OCI-LY1 (cell line): ENCODE measurements around the gene CCBE1.

Source experiments
- H2AFZ ChIP-seq: fragments of 200-600 bp; sonication (generic), shearing (Covaris generic); 2 replicates; pipeline ENCODE4 v1.6.0; 2014; ENCODE audit warnings: antibody characterized with exemption, mild to moderate bottlenecking, low read length
- H3F3A ChIP-seq: fragments of 200-600 bp; sonication (generic), shearing (Covaris generic); 2 replicates; pipeline ENCODE4 v1.6.0; 2014; ENCODE audit warnings: mild to moderate bottlenecking, antibody characterized with exemption, low read length, moderate library complexity; ENCODE audit not compliant: insufficient read depth
- H3K27ac ChIP-seq: fragments of 200-600 bp; sonication (generic); 2 replicates; pipeline ENCODE4 v1.5.1; 2014; ENCODE audit warnings: low read length, mixed run types, mild to moderate bottlenecking, low read depth; ENCODE audit not compliant: poor library complexity, severe bottlenecking
- H3K27me3 ChIP-seq: fragments of 200-600 bp; sonication (generic); 2 replicates; pipeline ENCODE4 v1.6.0; 2014; ENCODE audit warnings: antibody characterized with exemption, mild to moderate bottlenecking, low read length, moderate library complexity; ENCODE audit not compliant: insufficient read depth
- H3K36me3 ChIP-seq: fragments of 200-600 bp; sonication (generic); 2 replicates; pipeline ENCODE4 v1.6.1; 2014; ENCODE audit warnings: mild to moderate bottlenecking, antibody characterized with exemption, low read length, moderate library complexity, mixed read lengths; ENCODE audit not compliant: insufficient read depth
- H3K4me1 ChIP-seq: fragments of 200-600 bp; sonication (generic); 2 replicates; pipeline ENCODE4 v1.5.1; 2014; ENCODE audit warnings: mild to moderate bottlenecking, low read length, moderate library complexity; ENCODE audit not compliant: insufficient read depth, severe bottlenecking
- H3K4me2 ChIP-seq: fragments of 200-600 bp; sonication (generic), shearing (Covaris generic); 2 replicates; pipeline ENCODE4 v1.6.1; 2014; ENCODE audit warnings: low read length
- H3K4me3 ChIP-seq: fragments of 200-600 bp; sonication (generic); 2 replicates; pipeline ENCODE4 v1.5.1; 2014; ENCODE audit warnings: low read length, low read depth, mild to moderate bottlenecking, mixed read lengths; ENCODE audit not compliant: poor library complexity, severe bottlenecking
- H3K79me2 ChIP-seq: fragments of 200-600 bp; shearing (Covaris generic); 2 replicates; pipeline ENCODE4 v1.6.1; 2016; ENCODE audit warnings: mixed run types, low read length, mixed read lengths; ENCODE audit not compliant: insufficient read depth
- H3K9ac ChIP-seq: fragments of 200-600 bp; sonication (generic), shearing (Covaris generic); 2 replicates; pipeline ENCODE4 v1.6.1; 2014; ENCODE audit warnings: mild to moderate bottlenecking, low read length, mixed read lengths
- H3K9me2 ChIP-seq: fragments of 200-600 bp; sonication (generic), shearing (Covaris generic); 2 replicates; pipeline ENCODE4 v1.6.1; 2014; ENCODE audit warnings: low read depth, mild to moderate bottlenecking, low read length, mixed read lengths
- H3K9me3 ChIP-seq: fragments of 200-600 bp; shearing (Covaris generic); 2 replicates; pipeline ENCODE4 v1.6.1; 2014; ENCODE audit warnings: low read length, mixed read lengths
- H4K20me1 ChIP-seq: fragments of 200-600 bp; sonication (generic), shearing (Covaris generic); 2 replicates; pipeline ENCODE4 v1.6.0; 2016; ENCODE audit warnings: mild to moderate bottlenecking, low read length; ENCODE audit not compliant: insufficient read depth
- CTCF ChIP-seq: fragments of 200-600 bp; sonication (generic), shearing (Covaris generic); IDR thresholded peaks from 2 replicates; pipeline ENCODE4 v1.5.1; 2017; ENCODE audit warnings: mild to moderate bottlenecking, antibody characterized with exemption, low read length, moderate library complexity, mixed read lengths
- EZH2 ChIP-seq: fragments of 200-600 bp; sonication (generic), shearing (Covaris generic); IDR thresholded peaks from 2 replicates; pipeline ENCODE4 v1.8.0; 2017; ENCODE audit warnings: borderline replicate concordance, mixed run types, mild to moderate bottlenecking, antibody characterized with exemption, low read length, moderate library complexity, mixed read lengths

Gene CCBE1

GRCh38 chr18:59570796-59571195, 126.4 kb downstream of the CCBE1 start:
- TF ChIP-seq EZH2 (no peak), CTCF (no peak)
- Histone ChIP-seq H3K27me3 (no peaks in the 10 kb centered on the region), H3K9me2 (no peaks in the 10 kb centered on the region), H3K4me1 (no peaks in the 10 kb centered on the region), H3K4me3 (no peak overlapping the region), H3K79me2 (no peaks in the 10 kb centered on the region), H3K9ac (no peak overlapping the region), H3K9me3 (no peaks in the 10 kb centered on the region), H3F3A (no peaks in the 10 kb centered on the region), H3K4me2 (no peak overlapping the region), H3K36me3 (no peaks in the 10 kb centered on the region), H4K20me1 (no peaks in the 10 kb centered on the region), H2AFZ (no peak overlapping the region), H3K27ac (no peak overlapping the region)

- no peaks in the 10 kb centered on the region for H3K9me3 ChIP-seq
Observed at GRCh38 chr18:59570101-59570775, 127.0 kb downstream of the CCBE1 start.

GRCh38 chr18:59569390-59569791, 127.8 kb downstream of the CCBE1 start:
- Histone ChIP-seq H3K4me3 (no peak overlapping the region), H3K79me2 (no peaks in the 10 kb centered on the region), H4K20me1 (no peaks in the 10 kb centered on the region), H3K36me3 (no peaks in the 10 kb centered on the region), H3K27me3 (no peaks in the 10 kb centered on the region), H3K9ac (no peak overlapping the region), H2AFZ (no peak overlapping the region), H3K9me3 (no peaks in the 10 kb centered on the region), H3K27ac (no peak overlapping the region), H3F3A (no peaks in the 10 kb centered on the region), H3K4me2 (no peak overlapping the region), H3K9me2 (no peaks in the 10 kb centered on the region), H3K4me1 (no peaks in the 10 kb centered on the region)
- TF ChIP-seq CTCF = no peak

More at GRCh38 chr18:59570101-59570775, 127.0 kb downstream of the CCBE1 start:
- no peak overlapping the region for H3K4me2 ChIP-seq
- no peak overlapping the region for H3K9ac ChIP-seq
- no peak for TF ChIP-seq CTCF
- TF ChIP-seq EZH2 = no peak
- H3K27ac ChIP-seq = no peak overlapping the region
- no peaks in the 10 kb centered on the region for H3K9me2 ChIP-seq
- H4K20me1 ChIP-seq = no peaks in the 10 kb centered on the region
- H3K79me2 ChIP-seq = no peaks in the 10 kb centered on the region
- no peaks in the 10 kb centered on the region for H3F3A ChIP-seq
- no peaks in the 10 kb centered on the region for H3K4me1 ChIP-seq
- no peak overlapping the region for H2AFZ ChIP-seq
- H3K27me3 ChIP-seq = no peaks in the 10 kb centered on the region
- no peak overlapping the region for H3K4me3 ChIP-seq
- H3K36me3 ChIP-seq = no peaks in the 10 kb centered on the region
